GM18861 (cell line): Measurements from ENCODE around the gene WNT5B.
"Not testable (repeated sequence)": the region's sequence is repeated elsewhere in the genome, so short reads cannot be mapped to it uniquely, and the experiment has no call there.

Experiments
- ATAC-seq: cut with Tn5 transposase; IDR thresholded peaks from one replicate; pipeline ENCODE4 v1.9.1; 2021; ENCODE audit not compliant: unreplicated experiment

Gene WNT5B

DNA sequence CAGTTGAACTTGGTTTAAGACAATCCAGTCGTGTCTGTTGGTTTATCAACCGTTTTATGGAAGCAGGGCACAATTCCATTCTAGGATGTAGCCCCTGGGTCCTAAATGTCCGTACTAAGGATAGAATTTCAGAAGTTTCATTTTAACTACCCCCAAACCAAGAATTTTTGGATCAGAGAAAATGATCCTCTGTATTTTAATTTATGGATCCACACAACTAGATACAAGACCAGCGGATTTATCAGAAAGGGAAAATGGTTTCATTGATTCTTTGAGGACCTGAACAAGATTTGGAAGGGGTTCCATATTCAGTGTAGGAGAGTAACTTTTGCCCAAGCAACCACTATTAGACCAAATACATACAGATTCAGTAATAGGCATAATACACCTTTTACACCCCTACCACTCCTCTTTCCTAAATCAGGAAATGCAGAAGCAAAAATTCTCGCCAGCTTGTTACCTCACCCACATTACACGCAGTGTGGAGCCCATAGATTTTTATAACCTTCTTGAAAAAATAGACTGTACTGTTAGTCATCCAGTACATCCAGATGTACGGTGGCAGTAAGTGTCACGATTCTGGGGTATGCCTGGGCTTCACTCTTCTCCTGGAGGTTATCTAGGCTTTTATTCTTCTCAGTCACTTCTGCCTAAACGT lies 33.2 kb upstream of the WNT5B start:
- no peak for ATAC-seq

DNA sequence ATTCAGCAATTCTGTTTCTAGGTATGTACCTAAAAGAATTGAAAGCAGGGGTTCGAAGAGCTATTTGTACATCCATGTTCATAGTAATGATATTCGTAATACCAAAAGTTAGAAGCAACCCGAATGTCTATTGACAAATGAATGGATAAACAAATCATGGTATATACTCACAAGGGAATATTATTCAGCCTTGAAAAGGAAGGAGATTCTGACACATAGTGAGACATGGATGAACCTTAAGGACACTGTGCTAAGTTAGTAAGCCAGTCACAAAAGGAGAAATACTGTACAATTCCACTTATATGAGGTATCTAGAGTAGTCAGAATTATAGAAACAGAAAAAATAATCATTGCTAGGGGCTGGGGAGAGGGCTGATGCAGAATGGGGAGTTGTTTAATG lies 30.3 kb upstream of the WNT5B start:
- no peak for ATAC-seq

DNA sequence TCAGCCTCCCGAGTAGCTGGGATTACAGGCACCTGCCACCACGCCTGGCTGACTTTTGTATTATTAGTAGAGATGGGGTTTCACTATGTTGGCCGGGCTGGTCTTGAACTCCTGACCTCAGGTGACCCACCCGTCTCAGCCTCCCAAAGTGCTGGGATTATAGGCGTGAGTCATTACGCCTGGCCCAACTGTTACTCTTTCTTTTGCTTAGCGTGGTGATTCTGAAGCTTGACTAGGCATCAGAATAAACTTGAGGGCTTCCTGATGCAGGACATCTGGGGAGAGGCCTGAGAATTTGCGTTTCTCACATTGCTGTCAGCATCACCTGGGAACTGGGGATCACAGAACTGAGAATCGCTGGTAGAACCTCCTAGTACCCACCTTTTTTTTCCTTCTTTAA lies 26.3 kb upstream of the WNT5B start:
- ATAC-seq: not testable (repeated sequence)

DNA sequence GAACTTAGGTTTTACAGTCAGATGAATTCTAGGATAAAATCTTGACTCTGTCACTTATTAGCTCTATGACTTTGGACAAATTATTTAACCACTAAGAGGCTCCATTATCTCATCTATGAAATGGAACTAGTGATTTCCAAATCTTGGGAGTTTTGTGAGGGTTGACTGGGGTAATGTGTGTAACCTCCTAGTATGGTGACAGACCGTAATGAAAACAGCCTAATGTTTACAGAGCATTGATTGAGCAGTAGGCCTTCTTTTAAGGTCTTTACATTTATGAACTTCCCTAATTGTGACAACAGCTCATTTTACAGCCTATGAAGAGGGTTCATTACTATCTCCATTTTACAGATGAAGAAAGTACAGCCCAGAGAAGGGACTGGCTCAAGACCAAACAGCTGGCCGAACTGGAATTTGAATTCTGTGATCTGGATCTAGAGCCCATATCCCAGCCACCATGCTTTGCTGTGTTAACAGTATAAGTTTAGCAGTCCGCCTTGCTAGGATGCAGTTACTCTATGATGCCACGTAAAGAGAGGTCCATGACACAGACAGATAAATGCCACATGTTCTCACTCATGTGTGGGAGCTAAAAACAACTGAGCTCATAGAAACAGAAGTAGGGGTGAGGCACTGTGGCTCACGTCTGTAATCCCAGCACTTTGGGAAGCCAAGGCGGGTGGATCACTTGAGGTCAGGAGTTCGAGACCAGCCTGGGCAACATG lies 25.6 kb upstream of the WNT5B start:
- no peak for ATAC-seq

DNA sequence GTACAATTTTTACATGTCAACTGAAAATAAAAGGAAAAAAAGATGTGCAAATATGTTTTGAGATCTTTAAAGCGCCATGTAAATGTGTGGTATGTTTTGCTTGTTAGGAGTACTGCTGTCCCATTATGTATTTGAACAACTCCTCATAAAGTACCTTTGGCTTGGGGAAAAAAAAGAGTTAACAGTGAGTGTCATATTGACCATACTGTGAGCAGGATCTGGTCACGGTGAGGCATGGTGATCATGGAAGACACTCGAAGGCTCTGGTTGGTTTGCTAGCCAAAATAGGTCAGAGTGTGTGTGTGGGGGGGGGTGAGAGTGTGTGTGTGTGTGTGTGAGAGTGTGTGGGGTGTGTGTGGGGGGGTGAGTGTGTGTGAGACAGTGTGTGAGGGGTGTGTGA lies 24.6 kb upstream of the WNT5B start:
- ATAC-seq: no peak

DNA sequence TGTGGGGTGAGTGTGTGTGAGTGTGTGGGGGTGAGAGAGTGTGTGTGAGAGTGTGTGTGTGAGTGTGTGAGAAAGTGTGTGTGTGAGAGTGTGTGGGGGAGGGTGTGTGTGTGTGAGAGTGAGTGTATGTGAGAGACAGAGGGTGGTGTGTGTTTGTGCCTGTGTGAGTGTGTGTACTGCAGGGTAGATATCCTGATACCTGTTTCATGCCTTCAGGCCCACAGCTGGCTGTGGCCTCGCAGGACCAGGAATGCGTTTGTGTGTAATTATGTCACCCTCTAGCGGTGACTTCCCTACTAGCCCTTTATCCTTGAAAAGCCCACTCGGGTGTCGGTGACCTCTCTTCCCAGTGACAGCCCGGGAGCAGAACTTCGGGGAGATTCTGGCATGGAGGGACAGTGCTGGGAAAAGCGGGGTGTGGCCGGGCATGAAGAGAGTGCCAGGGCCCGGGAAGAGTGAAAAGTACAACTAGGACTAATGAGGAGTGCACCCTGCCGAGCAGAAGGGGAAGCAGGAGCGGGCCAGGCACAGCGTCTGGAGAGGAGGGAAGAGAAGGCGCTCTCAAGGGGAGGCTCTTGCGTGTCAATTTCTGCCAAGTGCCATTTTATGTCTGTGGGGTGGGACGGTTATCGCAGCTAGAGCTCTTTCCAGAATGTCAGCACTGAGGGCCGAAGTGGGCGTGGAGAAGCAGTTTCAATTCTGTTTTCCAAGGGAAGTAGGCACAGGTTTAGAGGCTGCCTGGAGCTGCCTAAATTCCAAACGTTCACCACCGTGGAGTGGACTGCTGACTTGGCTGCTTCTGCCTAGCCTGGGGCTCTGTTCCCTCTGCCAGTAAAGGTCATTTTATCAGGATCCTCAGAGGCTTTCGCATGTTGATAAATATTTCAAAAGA lies 23.7 kb upstream of the WNT5B start:
- peak; percentile 34 for ATAC-seq

DNA sequence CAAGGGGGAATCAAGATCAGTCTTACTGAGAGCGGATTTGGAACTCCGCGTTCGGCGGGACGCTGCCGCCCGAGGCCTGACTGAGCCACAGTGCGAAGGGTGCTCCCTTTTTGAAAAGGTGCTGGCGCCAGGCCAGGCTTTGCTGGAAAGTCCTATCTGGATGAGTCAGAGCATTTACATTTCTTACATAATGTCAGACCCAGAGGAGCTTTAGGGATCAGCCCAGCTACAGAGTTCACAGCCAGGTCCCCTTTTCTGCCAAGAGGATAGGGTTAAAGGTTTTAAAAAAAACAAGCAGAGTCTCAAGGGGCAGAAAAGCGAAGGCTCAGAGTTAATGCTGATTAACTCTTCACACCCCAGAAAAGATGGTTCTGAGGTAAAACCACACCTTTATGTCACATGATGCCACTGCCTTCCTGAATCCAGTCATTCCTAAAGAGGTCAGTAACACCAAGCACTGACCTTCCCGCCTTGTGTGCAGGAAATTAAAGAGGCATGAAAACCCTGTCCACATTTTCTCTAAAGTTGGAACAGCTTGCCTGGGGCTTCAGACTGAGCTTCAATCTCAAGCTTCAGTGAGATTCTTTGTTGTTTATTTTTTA lies 22.9 kb upstream of the WNT5B start:
- ATAC-seq: peak; percentile 65

DNA sequence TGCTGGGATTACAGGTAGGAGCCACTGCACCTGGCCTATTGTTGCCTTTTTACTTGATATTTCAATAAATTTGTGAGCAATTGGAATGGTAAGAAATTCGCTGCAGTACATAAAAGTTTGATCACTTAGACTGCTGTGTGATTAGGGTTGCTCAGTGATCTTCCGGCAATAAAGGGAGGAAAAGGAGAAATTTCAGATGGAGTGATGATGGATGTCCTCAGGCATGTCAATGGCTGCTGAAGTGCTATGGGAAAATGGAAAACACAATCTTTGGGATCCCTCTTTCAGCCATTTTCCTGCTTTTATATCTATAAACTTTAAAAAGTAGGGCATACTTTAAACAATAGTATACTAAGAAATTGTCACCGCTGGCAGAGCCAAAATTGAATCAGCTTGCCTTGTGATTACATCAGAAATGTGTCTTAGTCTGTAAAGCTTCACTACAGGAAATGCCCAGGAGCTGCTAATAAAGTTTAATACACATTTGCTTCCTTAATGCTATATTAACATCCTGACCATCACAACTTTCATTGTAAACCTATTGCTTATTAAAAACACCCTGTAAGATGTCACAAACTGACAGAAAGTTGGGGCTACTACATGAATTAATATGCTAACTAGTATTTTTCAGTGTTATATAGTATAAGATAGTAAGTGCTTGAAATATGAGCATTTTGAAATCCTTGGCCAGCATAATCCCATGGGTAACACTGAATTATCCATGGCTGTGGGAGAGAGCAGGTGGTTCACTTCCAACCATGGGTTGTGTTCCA lies 20.9 kb upstream of the WNT5B start:
- ATAC-seq: no peak

DNA sequence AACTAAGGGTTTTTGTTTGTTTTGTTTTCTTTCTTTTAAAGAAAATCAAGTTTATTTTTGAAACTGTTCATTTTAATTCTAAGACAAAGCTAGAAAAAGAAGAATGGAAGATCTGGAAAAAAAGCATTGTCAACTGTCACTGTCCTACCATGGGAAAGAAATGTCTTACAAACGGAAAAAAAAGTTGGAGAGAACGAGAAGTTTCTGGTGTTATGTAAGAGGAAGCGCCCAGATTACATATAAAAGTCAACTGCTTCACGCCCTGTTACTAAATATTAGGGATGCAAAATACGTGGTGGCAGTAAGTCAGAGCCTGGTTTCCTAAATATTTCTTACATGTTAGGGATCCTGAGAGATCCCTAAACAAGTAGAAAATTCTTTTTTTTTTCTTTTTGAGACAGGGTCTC lies 20.3 kb upstream of the WNT5B start:
- no peak for ATAC-seq

DNA sequence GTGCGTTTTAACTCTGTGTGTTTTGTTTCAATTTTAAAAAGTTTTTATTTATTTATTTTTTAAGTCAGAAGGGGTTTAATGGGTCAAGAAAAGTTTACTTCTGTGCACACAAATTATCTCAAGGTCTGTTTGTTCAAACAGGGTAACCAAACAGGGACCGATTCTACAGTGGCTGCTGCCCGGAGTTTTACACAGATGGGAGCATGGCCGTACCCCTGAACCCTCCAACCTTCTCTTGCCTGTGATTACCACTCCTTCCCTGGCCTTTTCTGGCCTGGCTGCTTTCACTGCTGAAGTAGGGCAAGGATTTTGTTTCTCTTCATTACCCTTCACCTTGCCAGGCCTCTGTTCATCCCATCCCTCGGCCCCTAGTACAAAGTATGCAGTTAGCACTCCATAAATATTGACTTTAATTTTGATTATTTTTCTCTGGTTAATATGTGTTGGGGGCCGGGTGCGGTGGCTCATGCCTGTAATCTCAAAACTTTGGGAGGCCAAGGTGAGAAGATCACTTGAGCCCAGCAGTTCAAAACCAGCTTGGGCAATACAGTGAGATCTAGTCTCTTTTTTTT lies 18.9 kb upstream of the WNT5B start:
- no peak for ATAC-seq

DNA sequence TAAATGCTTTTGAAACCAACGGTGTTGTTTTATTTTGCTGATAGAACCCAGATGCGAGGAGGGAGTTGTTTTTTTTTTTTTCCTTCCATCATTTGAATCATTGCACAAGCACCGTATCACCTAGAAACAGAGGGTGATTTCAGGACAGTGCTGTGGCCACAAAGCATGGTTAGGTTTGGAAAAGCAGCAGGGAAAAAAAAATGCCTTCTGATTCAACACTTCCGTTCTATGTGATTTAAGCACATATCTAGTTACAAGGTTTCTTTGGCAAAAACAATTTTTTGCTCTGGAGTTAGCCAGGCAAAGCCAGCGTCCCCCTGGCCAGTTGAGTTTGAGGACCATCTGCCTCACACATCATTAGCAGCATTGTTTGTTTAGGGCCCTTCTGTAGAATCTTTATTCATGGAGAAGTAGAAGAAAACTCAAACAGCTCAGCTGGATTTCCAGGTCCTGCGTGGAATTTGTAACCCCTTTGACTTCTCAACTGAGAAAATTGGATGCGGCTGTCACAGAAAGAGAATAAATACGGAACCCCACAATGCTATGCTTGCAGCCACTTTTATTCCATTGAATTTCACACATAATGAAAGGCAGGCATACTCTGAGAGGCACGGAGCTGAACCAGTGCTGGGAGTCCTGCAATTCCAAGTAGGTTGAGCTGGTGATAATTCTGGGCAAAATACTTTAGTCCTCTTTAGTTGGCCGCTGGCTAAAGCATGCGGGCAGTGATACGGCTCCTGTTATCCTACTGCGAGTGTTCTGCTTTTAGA lies 17.0 kb upstream of the WNT5B start:
- ATAC-seq: no peak

DNA sequence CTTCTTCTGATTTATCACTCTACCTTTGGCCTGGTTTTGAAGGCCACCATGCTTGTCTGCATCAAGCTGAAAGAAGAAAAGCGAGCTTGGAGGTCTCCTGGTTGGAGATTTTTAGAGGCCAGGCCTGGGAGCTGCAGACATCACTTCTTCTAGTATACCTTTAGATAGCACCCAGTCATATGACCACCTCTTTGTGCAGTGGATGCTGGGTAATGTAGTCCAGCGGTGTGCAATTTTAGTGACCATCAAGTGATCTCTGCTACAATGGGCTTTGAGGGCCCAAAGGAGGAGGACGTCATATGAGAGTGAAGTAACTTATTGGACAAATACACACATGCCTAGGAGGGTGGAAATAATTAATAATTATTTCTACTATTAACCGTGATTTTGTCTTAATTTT lies 15.2 kb upstream of the WNT5B start:
- ATAC-seq: no peak

DNA sequence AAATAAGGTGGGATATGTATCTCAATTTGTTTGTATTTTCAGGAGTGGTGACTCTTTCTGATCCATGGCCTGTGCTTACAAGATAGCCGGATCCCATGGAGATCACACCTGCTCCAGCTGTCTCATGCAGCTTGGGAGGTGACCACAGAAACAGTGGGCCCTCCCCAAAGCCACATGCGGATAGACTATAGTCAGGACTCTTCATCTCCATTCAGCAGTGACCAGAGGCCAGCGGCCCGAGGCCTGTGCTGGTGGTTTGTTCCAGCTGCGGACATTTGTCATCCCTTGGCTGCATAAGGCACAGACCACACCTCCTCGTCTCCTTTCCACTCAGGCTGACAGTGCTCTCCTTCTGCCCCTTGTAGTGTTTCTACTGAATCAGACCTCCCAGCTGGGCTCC lies 14.7 kb upstream of the WNT5B start:
- ATAC-seq: no peak

DNA sequence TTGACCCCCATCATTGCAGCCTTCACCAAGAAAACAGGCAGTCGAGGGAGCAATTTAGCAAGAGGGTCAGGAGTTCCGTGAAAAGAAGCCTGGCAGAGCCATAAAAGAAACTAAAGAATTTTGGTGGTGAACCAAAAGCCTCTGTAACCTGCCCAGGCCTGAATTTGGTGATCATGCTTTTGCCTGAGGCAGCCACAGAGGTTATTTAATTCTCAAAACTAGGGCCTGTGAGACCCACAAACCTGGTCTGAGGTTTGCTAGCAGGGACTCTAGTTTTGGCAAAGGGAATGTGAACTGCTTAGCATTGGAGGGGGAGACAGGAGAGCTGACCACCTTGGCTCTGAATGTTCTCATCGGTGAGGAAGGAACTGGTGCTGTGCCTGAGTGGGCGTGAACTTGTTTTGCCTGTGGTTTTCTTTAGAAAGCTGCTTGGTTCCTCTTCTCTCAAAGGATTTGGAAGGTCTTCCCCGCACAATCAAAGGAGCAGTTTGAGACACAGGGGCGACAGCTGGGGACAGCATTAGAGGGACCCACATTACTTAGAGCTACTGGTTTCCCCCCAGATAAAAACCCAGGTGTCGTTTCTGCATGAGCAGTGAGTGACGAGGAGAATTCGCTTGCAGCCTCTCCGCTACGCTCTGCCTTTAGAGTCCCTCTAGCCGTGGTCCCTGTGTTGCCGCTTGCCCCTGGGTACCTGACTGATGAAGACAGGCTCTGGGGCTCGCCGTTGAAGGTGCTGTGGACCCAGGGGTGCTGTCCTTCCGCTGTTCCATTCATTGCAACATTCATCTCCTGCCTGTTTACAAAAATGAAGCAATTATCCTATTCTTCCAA lies 12.6 kb upstream of the WNT5B start:
- ATAC-seq: no peak

DNA sequence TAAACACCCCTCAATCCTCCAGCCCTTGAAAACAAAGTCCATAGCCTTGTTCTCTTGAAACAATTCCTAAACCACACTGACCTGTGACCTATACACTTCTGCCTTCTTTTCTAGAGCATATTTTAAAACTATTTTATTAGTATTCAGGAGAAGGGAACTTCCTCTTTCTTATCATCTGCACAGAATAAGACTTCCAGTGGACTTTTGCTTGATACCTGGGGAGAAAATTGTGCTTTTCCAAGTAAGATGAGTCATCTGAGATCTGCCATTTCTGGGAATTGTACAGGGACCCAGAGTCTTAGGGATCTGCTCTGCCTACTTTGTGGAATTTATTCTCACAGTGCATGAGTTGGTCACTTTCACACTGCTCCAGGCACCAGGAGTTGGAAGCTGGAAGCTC lies 10.5 kb upstream of the WNT5B start:
- no peak for ATAC-seq

DNA sequence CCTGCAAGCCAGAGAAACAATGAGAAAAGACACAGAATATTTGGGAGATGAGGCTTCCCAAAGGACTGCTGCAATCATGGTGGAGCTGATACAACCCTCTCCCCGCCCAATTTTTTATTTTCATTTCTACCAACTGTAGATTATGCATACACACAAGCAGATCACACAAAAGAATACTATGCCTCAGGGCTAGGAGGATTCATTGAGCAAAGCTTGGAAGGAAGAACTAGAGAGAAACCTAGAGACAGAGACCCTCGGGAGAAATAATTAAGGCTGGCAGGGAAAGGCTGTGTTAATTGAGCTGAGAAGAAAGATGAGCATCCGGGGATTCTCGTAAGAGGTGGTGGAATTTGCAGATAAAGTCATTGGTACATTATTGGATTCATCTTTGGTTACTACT lies 9.9 kb upstream of the WNT5B start:
- ATAC-seq: no peak

DNA sequence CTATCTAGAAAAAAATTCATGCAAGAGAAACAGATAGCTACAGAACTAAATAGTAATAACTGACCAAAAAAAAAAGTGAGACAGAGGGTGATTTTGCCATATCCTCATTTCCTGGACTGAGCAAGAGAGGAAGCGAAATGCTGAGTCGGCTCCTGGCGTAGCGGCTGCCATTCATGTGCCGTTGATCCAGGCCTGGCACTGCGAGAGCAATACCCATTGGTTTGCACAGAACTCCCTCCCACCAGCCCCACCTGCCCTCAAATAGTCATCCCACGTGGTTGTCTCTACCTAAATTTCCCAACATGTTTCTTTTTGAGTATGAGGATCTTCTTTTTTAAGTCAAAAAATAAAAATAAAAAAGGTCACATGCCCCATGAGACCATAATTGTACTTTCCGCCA lies 9.4 kb upstream of the WNT5B start:
- no peak for ATAC-seq

DNA sequence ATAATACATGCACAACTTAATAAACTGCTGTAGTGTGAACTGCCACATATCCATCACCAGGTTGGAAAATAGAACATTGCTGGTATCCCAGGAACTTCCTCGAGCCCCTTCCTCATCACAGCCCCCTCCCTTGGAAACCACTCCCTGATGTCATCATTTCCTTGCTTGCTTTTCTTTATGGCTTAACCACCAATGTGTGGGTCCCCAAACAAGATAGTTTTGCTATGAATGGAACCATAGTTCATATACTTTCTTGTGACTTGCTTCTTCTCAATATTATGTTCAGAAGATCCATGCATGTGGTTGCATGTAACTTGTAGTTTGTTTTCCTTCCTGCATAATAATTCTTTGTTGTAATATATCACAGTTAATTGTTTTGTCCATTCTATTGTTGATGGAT lies 8.9 kb upstream of the WNT5B start:
- ATAC-seq: no peak

DNA sequence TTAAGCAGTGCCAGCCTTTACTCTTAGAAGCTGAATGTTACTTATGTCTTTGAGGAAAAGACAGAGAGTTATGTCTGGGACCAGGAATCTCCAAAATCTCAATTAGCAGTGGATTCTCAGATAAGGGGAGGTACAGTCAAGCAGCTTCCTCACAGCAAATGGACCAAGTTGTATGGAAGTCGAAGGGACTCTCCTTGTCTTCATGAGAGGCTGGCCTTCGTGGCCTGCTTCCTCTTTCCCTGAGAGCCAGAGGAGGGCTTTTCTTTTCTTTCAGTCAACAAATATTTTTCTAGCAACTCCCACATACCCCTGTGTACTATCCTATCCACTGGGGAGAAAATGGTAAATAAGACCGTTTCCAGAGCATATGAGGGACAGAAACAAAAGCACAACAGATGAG lies 6.6 kb upstream of the WNT5B start:
- ATAC-seq: no peak
